GM12878 (cell line): Measurements from ENCODE around the gene ZIC1. TPM values are rescaled to one million over a fixed set of nuclear protein-coding genes. Genes with fewer than 3 reads are reported as not detected.

Experiments
- ATAC-seq: fragments of 200-7000 bp; cut with Tn5 transposase; 3 replicates; pipeline ENCODE4 v1.9.1; 2020; ENCODE audit warnings: mild to moderate bottlenecking, moderate library complexity
- BruUV-seq: library from RNA; stranded (reverse); fragments of 400-500 nt; replicated peaks from 2 replicates; lab custom pipeline; 2021; lab: Mats Ljungman, UMichigan
- CTCF ChIA-PET: fragments of 300-600 bp; sonication (Branson Sonifier 250); formaldehyde crosslinking; extraction: SDS; loops from one replicate; lab custom pipeline; 2021; ENCODE audit warnings: inconsistent platforms; lab: Yijun Ruan, JAX
- POLR2A ChIA-PET: fragments of 350-600 bp; formaldehyde crosslinking; extraction: SDS; loops from one replicate; lab custom pipeline; 2021; ENCODE audit warnings: inconsistent platforms; lab: Charles Lee
- RAD21 ChIA-PET: fragments of 300-600 bp; sonication (Branson Sonifier 250); formaldehyde crosslinking; loops from one replicate; lab custom pipeline; 2023; ENCODE audit warnings: antibody characterized with exemption; ENCODE audit not compliant: unreplicated experiment; lab: Charles Lee
- SMC1A ChIA-PET: fragments of 300-600 bp; sonication (Branson Sonifier 250); formaldehyde crosslinking; loops from one replicate; lab custom pipeline; 2023; ENCODE audit not compliant: unreplicated experiment, uncharacterized antibody; lab: Charles Lee
- DNase-seq: peaks from one replicate; pipeline ENCODE4 v3.0.0-alpha.2; 2011; ENCODE audit warnings: low read depth, low spot score
- FAIRE-seq: peaks from 3 replicates; lab custom pipeline; 2011; peaks lifted over from hg19 to GRCh38; lab: Jason Lieb, UNC
- H2AFZ ChIP-seq: 2 replicates; pipeline ENCODE4 v1.6.0; 2011; ENCODE audit warnings: low read depth, low read length, control low read depth; ENCODE audit not compliant: control insufficient read depth
- H3K27ac ChIP-seq: 2 replicates; pipeline ENCODE4 v1.5.1; 2011; ENCODE audit warnings: control low read depth; ENCODE audit not compliant: control insufficient read depth, insufficient read depth
- H3K27me3 ChIP-seq, 2 experiments: replicated peaks in 1 of 2; 2 replicates each; pipeline versions ENCODE4 v1.6.0 to v1.6.1; 2011; ENCODE audit warnings: low read length in 1 of 2; ENCODE audit not compliant: control insufficient read depth in 2 of 2, insufficient read depth in 2 of 2
- H3K36me3 ChIP-seq, 2 experiments: 2 replicates each; pipeline ENCODE4 v1.5.1; 2011; ENCODE audit warnings: low read length in 1 of 2; ENCODE audit not compliant: control insufficient read depth in 2 of 2, insufficient read depth in 2 of 2
- H3K4me1 ChIP-seq: 2 replicates; pipeline ENCODE4 v1.6.1; 2011; ENCODE audit warnings: mild to moderate bottlenecking, low read length, moderate library complexity, mixed read lengths; ENCODE audit not compliant: control insufficient read depth, insufficient read depth
- H3K4me2 ChIP-seq: 2 replicates; pipeline ENCODE4 v1.6.0; 2011; ENCODE audit warnings: control low read depth; ENCODE audit not compliant: control insufficient read depth, insufficient read depth
- H3K4me3 ChIP-seq: fragments of 200-600 bp; sonication (generic); 2 replicates; pipeline ENCODE4 v1.5.1; 2016
- H3K79me2 ChIP-seq: 2 replicates; pipeline ENCODE4 v1.6.0; 2011; ENCODE audit warnings: low read length; ENCODE audit not compliant: control insufficient read depth, insufficient read depth
- H3K9ac ChIP-seq: 2 replicates; pipeline ENCODE4 v1.8.0; 2011; ENCODE audit warnings: low read length, control low read depth, mixed read lengths; ENCODE audit not compliant: control insufficient read depth, insufficient read depth
- H3K9me3 ChIP-seq: replicated peaks from 3 replicates; pipeline ENCODE4 v1.5.1; 2011; ENCODE audit warnings: mild to moderate bottlenecking, low read length; ENCODE audit not compliant: control insufficient read depth, insufficient read depth
- H4K20me1 ChIP-seq: 2 replicates; pipeline ENCODE4 v1.6.0; 2011; ENCODE audit not compliant: control insufficient read depth, insufficient read depth
- BHLHE40 ChIP-seq, 2 experiments: fragments of 450-650 bp in 1 of 2; IDR thresholded peaks; 2 replicates each; pipeline ENCODE4 v1.6.1; 2011 to 2017; ENCODE audit warnings: low read depth in 2 of 2, borderline replicate concordance in 1 of 2, improper control_type of control experiment in 1 of 2, low read length in 1 of 2, mild to moderate bottlenecking in 1 of 2
- CHD4 ChIP-seq: fragments of 200-600 bp; sonication (generic); IDR thresholded peaks from 2 replicates; pipeline ENCODE4 v1.6.1; 2016; ENCODE audit warnings: mild to moderate bottlenecking
- EED ChIP-seq: sonication (generic); IDR thresholded peaks from 2 replicates; pipeline ENCODE4 v1.6.1; 2016; ENCODE audit warnings: antibody characterized with exemption, low read depth
- ESRRA ChIP-seq: IDR thresholded peaks from 2 replicates; pipeline ENCODE4 v1.6.1; 2012; ENCODE audit warnings: mild to moderate bottlenecking, low read length, improper control_type of control experiment
- FOXM1 ChIP-seq: IDR thresholded peaks from 2 replicates; pipeline ENCODE4 v1.6.1; 2012; ENCODE audit warnings: low read depth, mild to moderate bottlenecking, inconsistent platforms, low read length, moderate library complexity
- GATAD2B ChIP-seq: fragments of 450-650 bp; conservative IDR thresholded peaks from 2 replicates; pipeline ENCODE4 v1.6.1; 2017; ENCODE audit warnings: low read depth, mild to moderate bottlenecking, moderate library complexity
- PAX5 ChIP-seq: IDR thresholded peaks from 2 replicates; pipeline ENCODE4 v1.6.1; 2011; ENCODE audit warnings: low read depth, low read length, borderline replicate concordance
- STAT3 ChIP-seq: IDR thresholded peaks from 2 replicates; pipeline ENCODE4 v1.6.1; 2011; ENCODE audit warnings: low read depth, low read length, improper control_type of control experiment
- SUZ12 ChIP-seq: fragments of 200-600 bp; sonication (generic); IDR thresholded peaks from one replicate; pipeline ENCODE4 v1.6.1; 2018; ENCODE audit warnings: antibody characterized with exemption, mild to moderate bottlenecking; ENCODE audit not compliant: unreplicated experiment
- ZBED1 ChIP-seq: IDR thresholded peaks from 2 replicates; pipeline ENCODE4 v1.6.1; 2016; ENCODE audit warnings: borderline replicate concordance
- ZBTB40 ChIP-seq: fragments of 450-650 bp; IDR thresholded peaks from 2 replicates; pipeline ENCODE4 v1.6.1; 2016; ENCODE audit warnings: mild to moderate bottlenecking, moderate library complexity, borderline replicate concordance
- ZNF217 ChIP-seq: fragments of 450-650 bp; IDR thresholded peaks from 2 replicates; pipeline ENCODE4 v1.6.1; 2017; ENCODE audit warnings: antibody characterized with exemption, mild to moderate bottlenecking
- WGBS: methylation state at CpG from one replicate; pipeline ENCODE4 v1.1.6; 2016; ENCODE audit warnings: low lambda C conversion rate; ENCODE audit not compliant: insufficient replicate concordance, insufficient coverage; ENCODE audit errors: missing lambda C conversion rate; 5-methylcytosine and 5-hydroxymethylcytosine counted together
- in situ Hi-C: fragments of 300-500 bp; cut with MboI; formaldehyde crosslinking; loops from 9 replicates; pipeline ENCODE4 v1.14.3; 2018; ENCODE audit warnings: mixed read lengths
- intact Hi-C: fragments of 100-400 bp; cut with micrococcal nuclease; formaldehyde crosslinking; loops from one replicate; pipeline ENCODE4 v1.14.2; 2022; ENCODE audit not compliant: unreplicated experiment
- polyA plus RNA-seq, 11 experiments: library from polyadenylated mRNA; depleted of rRNA in 4 of 11; unstranded in 6 of 11; stranded (reverse) in 5 of 11; fragments of >200 nt; fragmentation: Nextera tagmentation in 4 of 11; fragmentation: Illumina TruSeq in 1 of 11; extraction: Ambion mirVana in 4 of 11; extraction: Trizol in 1 of 11; gene quantifications; 1 replicate in 1 of 11; 2 replicates in 10 of 11; pipeline versions ENCODE4 v1.2.1 to v1.2.3, GENCODE V29; 2011 to 2016; ENCODE audit warnings: inconsistent platforms in 2 of 11, missing spikeins in 2 of 11, low read depth in 1 of 11
- total RNA-seq, 4 experiments: library from RNA; depleted of rRNA in 3 of 4; stranded (reverse); fragments of >200 nt in 3 of 4; fragmentation: Illumina TruSeq in 1 of 4; extraction: Trizol in 1 of 4; gene quantifications; 2 replicates each; pipeline versions ENCODE4 v1.2.1 to v1.2.3, GENCODE V29; 2013 to 2021
- TF ChIP-seq, protein P1 (sequence below): fragments of 450-650 bp; IDR thresholded peaks from 2 replicates; pipeline ENCODE4 v1.6.1; 2017; ENCODE audit warnings: mild to moderate bottlenecking, low read depth, inconsistent platforms; ENCODE audit not compliant: poor library complexity, severe bottlenecking
- TF ChIP-seq, protein P2 (sequence below): fragments of 450-650 bp; IDR thresholded peaks from 2 replicates; pipeline ENCODE4 v1.6.1; 2017; ENCODE audit warnings: mild to moderate bottlenecking, moderate library complexity

Gene ZIC1
- total and polyA plus RNA-seq, 10 of the 15 experiments (the other 5 are each of a cell fraction or from before 2014, with no cell fraction given): not detected

DNA sequence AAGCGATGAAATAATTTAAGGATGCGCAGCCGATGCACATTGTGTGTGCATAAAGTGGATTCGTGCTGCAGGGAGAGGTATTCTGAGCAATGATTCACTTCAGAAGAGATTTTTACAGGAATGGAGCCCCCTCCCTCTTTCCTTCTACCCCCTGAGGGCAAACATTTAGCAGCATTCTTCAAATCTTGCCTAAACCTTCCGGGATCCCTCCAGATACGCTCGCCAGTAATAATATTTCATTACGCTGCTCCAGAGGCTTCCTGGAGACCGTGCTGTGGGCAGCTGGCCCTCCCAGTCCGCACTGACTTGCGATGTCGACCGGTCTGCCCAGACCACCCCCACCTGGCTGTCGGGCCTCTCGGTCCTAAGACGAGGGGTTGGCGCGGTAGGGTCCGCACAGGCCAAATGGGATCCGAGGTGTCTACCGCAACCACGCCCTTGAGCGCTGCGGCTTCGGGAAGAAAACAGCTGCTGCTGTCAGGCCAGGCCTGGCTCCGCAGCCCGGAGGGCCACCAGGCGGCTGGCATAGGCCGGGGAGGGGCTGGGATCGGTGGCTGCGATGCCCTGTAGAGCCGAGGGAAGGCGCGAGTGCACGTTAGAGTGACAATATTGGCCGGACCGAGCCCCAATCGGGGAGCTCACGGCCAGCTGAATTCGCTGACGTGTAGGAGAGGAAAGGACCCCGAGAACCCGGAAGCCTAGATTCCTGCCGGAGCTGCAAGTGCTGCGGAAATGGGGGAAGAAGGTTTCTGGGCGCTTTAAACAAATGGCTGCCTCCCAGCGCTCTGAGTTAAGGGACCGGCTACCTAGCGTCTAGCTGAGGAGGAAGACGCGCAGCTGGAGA is 17.2 kb upstream of the ZIC1 start:
- intact Hi-C loops: no loop called here
- RAD21 ChIA-PET: no interaction called here
- Histone ChIP-seq H4K20me1 (no peaks in the 10 kb centered on the region), H3K36me3 (no peaks in the 10 kb centered on the region), H3K9me3 (peaks cover 8% of the 10 kb centered on the region), H3K27me3 (peaks cover 1 to 18% of the 10 kb centered on the region in 2 experiments), H2AFZ (no peak overlapping the region), H3K27ac (no peak overlapping the region), H3K4me2 (no peak overlapping the region), H3K9ac (no peak overlapping the region), H3K79me2 (no peaks in the 10 kb centered on the region), H3K4me1 (no peaks in the 10 kb centered on the region), H3K4me3 (no peak overlapping the region)
- BruUV-seq: no TSS peak
- no peak for FAIRE-seq
- CTCF ChIA-PET: no interaction called here
- POLR2A ChIA-PET: no interaction called here
- in situ Hi-C loops: no loop called here
- WGBS: 49% methylated on average over 51 of the region's 51 CpGs
- DNase-seq: no peak
- SMC1A ChIA-PET: no interaction called here
- no peak for ATAC-seq
- no peak for TF ChIP-seq PAX5
- no peak for TF ChIP-seq SUZ12
- no peak for TF ChIP-seq EED
- no peak for TF ChIP-seq ZBTB40
- TF ChIP-seq ZBED1: no peak
- TF ChIP-seq FOXM1: no peak
- no peak for TF ChIP-seq ZNF217
- no peak for TF ChIP-seq STAT3
- no peak for TF ChIP-seq BHLHE40 (IDR thresholded peaks at IDR 0.05; ENCODE audit: borderline replicate concordance in 1 of 2, low read depth in 2 of 2, low read length in 1 of 2)
- TF ChIP-seq, protein P1, sequence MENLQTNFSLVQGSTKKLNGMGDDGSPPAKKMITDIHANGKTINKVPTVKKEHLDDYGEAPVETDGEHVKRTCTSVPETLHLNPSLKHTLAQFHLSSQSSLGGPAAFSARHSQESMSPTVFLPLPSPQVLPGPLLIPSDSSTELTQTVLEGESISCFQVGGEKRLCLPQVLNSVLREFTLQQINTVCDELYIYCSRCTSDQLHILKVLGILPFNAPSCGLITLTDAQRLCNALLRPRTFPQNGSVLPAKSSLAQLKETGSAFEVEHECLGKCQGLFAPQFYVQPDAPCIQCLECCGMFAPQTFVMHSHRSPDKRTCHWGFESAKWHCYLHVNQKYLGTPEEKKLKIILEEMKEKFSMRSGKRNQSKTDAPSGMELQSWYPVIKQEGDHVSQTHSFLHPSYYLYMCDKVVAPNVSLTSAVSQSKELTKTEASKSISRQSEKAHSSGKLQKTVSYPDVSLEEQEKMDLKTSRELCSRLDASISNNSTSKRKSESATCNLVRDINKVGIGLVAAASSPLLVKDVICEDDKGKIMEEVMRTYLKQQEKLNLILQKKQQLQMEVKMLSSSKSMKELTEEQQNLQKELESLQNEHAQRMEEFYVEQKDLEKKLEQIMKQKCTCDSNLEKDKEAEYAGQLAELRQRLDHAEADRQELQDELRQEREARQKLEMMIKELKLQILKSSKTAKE: no peak
- TF ChIP-seq ESRRA: no peak
- TF ChIP-seq CHD4: no peak
- TF ChIP-seq GATAD2B: no peak
- TF ChIP-seq, protein P2, sequence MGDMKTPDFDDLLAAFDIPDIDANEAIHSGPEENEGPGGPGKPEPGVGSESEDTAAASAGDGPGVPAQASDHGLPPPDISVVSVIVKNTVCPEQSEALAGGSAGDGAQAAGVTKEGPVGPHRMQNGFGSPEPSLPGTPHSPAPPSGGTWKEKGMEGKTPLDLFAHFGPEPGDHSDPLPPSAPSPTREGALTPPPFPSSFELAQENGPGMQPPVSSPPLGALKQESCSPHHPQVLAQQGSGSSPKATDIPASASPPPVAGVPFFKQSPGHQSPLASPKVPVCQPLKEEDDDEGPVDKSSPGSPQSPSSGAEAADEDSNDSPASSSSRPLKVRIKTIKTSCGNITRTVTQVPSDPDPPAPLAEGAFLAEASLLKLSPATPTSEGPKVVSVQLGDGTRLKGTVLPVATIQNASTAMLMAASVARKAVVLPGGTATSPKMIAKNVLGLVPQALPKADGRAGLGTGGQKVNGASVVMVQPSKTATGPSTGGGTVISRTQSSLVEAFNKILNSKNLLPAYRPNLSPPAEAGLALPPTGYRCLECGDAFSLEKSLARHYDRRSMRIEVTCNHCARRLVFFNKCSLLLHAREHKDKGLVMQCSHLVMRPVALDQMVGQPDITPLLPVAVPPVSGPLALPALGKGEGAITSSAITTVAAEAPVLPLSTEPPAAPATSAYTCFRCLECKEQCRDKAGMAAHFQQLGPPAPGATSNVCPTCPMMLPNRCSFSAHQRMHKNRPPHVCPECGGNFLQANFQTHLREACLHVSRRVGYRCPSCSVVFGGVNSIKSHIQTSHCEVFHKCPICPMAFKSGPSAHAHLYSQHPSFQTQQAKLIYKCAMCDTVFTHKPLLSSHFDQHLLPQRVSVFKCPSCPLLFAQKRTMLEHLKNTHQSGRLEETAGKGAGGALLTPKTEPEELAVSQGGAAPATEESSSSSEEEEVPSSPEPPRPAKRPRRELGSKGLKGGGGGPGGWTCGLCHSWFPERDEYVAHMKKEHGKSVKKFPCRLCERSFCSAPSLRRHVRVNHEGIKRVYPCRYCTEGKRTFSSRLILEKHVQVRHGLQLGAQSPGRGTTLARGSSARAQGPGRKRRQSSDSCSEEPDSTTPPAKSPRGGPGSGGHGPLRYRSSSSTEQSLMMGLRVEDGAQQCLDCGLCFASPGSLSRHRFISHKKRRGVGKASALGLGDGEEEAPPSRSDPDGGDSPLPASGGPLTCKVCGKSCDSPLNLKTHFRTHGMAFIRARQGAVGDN: no peak
